PC-9 (cell line): ENCODE data around the gene SLC12A2. TPM values are rescaled to one million over a fixed set of nuclear protein-coding genes. Genes with fewer than 3 reads are reported as not detected.

Source experiments
- BruUV-seq: library from RNA; stranded (reverse); fragments of 400-500 nt; replicated peaks from 2 replicates; lab custom pipeline; 2021; lab: Mats Ljungman, UMichigan
- CTCF ChIA-PET: fragments of 300-600 bp; sonication (Branson Sonifier 250); formaldehyde crosslinking; loops from one replicate; lab custom pipeline; 2022; ENCODE audit warnings: antibody characterized with exemption; lab: Charles Lee
- POLR2A ChIA-PET: fragments of 300-600 bp; sonication (Branson Sonifier 250); formaldehyde crosslinking; loops from one replicate; lab custom pipeline; 2022; ENCODE audit warnings: antibody characterized with exemption; ENCODE audit not compliant: unreplicated experiment; lab: Charles Lee
- DNase-seq, 2 experiments: peaks; one replicate each; pipeline versions ENCODE4 v3.0.0 to v3.0.0-alpha.2; 2015 to 2022; ENCODE audit warnings: mixed read lengths in 1 of 2
- H2AFZ ChIP-seq: fragments of 200-600 bp; sonication (generic); 2 replicates; pipeline ENCODE4 v1.8.1; 2017; ENCODE audit warnings: antibody characterized with exemption
- H3F3A ChIP-seq: fragments of 200-600 bp; sonication (generic); 2 replicates; pipeline ENCODE4 v1.8.1; 2017; ENCODE audit warnings: antibody characterized with exemption, mild to moderate bottlenecking, low read depth; ENCODE audit not compliant: insufficient read depth
- H3K27ac ChIP-seq: fragments of 200-600 bp; sonication (generic); 2 replicates; pipeline ENCODE4 v1.6.1; 2016; ENCODE audit warnings: mixed run types
- H3K27me3 ChIP-seq: fragments of 200-600 bp; sonication (generic); 2 replicates; pipeline ENCODE4 v1.6.1; 2016; ENCODE audit warnings: low read depth, mixed run types; ENCODE audit not compliant: insufficient read depth
- H3K36me3 ChIP-seq: fragments of 200-600 bp; sonication (generic); 2 replicates; pipeline ENCODE4 v1.6.1; 2016; ENCODE audit warnings: low read depth, mixed run types
- H3K4me1 ChIP-seq: fragments of 200-600 bp; sonication (generic); replicated peaks from 2 replicates; pipeline ENCODE4 v1.6.1; 2016; ENCODE audit warnings: mixed run types; ENCODE audit not compliant: insufficient read depth
- H3K4me2 ChIP-seq: fragments of 200-600 bp; sonication (generic); 2 replicates; pipeline ENCODE4 v1.6.1; 2017; ENCODE audit warnings: mixed run types
- H3K4me3 ChIP-seq: fragments of 200-600 bp; sonication (generic); 2 replicates; pipeline ENCODE4 v1.6.1; 2016; ENCODE audit warnings: mixed run types
- H3K79me2 ChIP-seq: fragments of 200-600 bp; sonication (generic); 2 replicates; pipeline ENCODE4 v1.6.1; 2017; ENCODE audit warnings: low read depth, mixed run types
- H3K9me2 ChIP-seq: fragments of 200-600 bp; sonication (generic); 2 replicates; pipeline ENCODE4 v1.8.1; 2017; ENCODE audit warnings: mild to moderate bottlenecking; ENCODE audit not compliant: insufficient read depth
- H3K9me3 ChIP-seq: fragments of 200-600 bp; sonication (generic); 2 replicates; pipeline ENCODE4 v1.8.1; 2016; ENCODE audit warnings: low read depth; ENCODE audit not compliant: insufficient read depth
- H4K20me1 ChIP-seq: fragments of 200-600 bp; sonication (generic); 2 replicates; pipeline ENCODE4 v1.8.1; 2017; ENCODE audit not compliant: insufficient read depth
- CTCF ChIP-seq: fragments of 200-600 bp; sonication (generic); conservative IDR thresholded peaks from 2 replicates; pipeline ENCODE4 v1.6.1; 2017; ENCODE audit warnings: mixed run types, antibody characterized with exemption, mild to moderate bottlenecking, moderate library complexity
- EZH2 ChIP-seq: fragments of 200-600 bp; sonication (generic); IDR thresholded peaks from 2 replicates; pipeline ENCODE4 v1.8.0; 2017; ENCODE audit warnings: antibody characterized with exemption, low read depth
- intact Hi-C: fragments of 100-400 bp; cut with micrococcal nuclease; formaldehyde crosslinking; loops from one replicate; pipeline ENCODE4 v1.10.0; 2022; ENCODE audit not compliant: unreplicated experiment
- total RNA-seq: library from RNA; stranded (reverse); gene quantifications from 2 replicates; pipeline ENCODE4 v1.2.3, GENCODE V29; 2021

Gene SLC12A2
- total RNA-seq, 1 experiment from 2014 or later, result 24.4 TPM

GRCh38 chr5:128195316-128195715 lies 111.8 kb downstream of the SLC12A2 start:
- no TSS peak for BruUV-seq
- CTCF ChIA-PET, result no interaction called here

DNA sequence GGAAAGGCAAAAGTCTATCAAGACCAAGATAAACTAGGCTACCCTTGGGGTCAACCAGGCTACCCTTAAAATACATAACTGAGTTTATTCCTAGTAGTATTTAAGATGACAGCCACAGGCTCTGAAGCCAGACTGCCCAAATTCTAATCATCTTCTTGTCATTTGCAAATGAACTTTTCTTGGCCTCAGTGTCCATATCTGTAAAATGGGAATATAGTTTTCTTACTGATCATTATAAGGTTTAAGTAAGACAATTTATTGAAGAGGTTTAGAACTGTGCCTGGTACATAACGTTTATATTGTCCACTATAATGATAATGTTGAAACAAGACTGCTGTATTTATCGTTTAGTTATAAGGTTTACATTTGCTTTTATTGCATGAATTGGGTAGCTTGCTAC lies 112.5 kb downstream of the SLC12A2 start:
- POLR2A ChIA-PET, result no interaction called here
- H2AFZ ChIP-seq, result no peak overlapping the region
- H3K9me3 ChIP-seq, result peaks cover 8% of the 10 kb centered on the region; the same call in 1 of the 2 replicates
- intact Hi-C loops, result no loop called here
- H3K79me2 ChIP-seq, result no peaks in the 10 kb centered on the region
- 0 out of 2 replicates have a peak, but pooled peaks cover 1% of the 10 kb centered on the region for H3K36me3 ChIP-seq
- no peaks in the 10 kb centered on the region for H3K27me3 ChIP-seq
- no peaks in the 10 kb centered on the region for H4K20me1 ChIP-seq
- TF ChIP-seq EZH2 (no peak), CTCF (no peak)
- H3K9me2 ChIP-seq, result no peaks in the 10 kb centered on the region; the same call in 1 of the 2 replicates
- no TSS peak for BruUV-seq
- H3K27ac ChIP-seq, result no peak overlapping the region
- CTCF ChIA-PET, result no interaction called here
- H3K4me3 ChIP-seq, result no peak overlapping the region
- H3F3A ChIP-seq, result peaks cover 40% of the 10 kb centered on the region
- no peak overlapping the region for H3K4me2 ChIP-seq
- no peak for DNase-seq
- peaks cover 48% of the 10 kb centered on the region for H3K4me1 ChIP-seq

More at GRCh38 chr5:128195316-128195715, 111.8 kb downstream of the SLC12A2 start:
- Histone ChIP-seq H3K27me3 (no peaks in the 10 kb centered on the region), H4K20me1 (no peaks in the 10 kb centered on the region), H3K4me3 (no peak overlapping the region), H3K9me2 (no peaks in the 10 kb centered on the region; the same call in 1 of the 2 replicates), H3K9me3 (peaks cover 8% of the 10 kb centered on the region; the same call in 1 of the 2 replicates), H3K4me1 (peaks cover 40% of the 10 kb centered on the region), H2AFZ (no peak overlapping the region), H3F3A (peaks cover 33% of the 10 kb centered on the region), H3K79me2 (no peaks in the 10 kb centered on the region), H3K36me3 (0 out of 2 replicates have a peak, but pooled peaks cover 4% of the 10 kb centered on the region), H3K27ac (no peak overlapping the region), H3K4me2 (no peak overlapping the region)
- DNase-seq, result no peak
- TF ChIP-seq EZH2, result no peak
- TF ChIP-seq CTCF, result no peak
- POLR2A ChIA-PET, result no interaction called here
- intact Hi-C loops, result no loop called here

DNA sequence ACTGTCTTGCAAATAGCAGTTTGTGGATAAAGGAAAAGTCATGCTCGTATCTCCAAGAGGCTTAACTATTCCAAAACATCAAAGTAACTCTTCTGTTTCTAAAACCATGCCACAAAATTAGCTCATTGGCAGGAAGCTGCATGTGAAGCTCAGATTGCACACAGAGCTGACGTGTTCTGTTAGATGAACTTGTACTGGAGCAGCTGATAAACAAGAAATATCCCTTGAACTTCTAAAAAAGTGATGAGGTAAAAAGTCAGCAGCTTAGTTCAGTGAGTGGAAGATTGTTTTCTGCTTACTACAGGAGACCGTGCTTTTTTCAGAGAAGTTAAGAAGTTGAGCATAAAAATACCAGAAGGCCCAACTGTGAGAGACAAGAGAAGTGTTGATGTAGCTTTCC lies 113.2 kb downstream of the SLC12A2 start:
- Histone ChIP-seq H3K36me3 (no peaks in the 10 kb centered on the region), H3K79me2 (no peaks in the 10 kb centered on the region), H4K20me1 (no peaks in the 10 kb centered on the region), H3K9me2 (no peaks in the 10 kb centered on the region; the same call in 1 of the 2 replicates), H3F3A (peaks cover 45% of the 10 kb centered on the region), H3K4me1 (peaks cover 53% of the 10 kb centered on the region), H3K4me3 (no peak overlapping the region), H3K4me2 (no peak overlapping the region), H3K27ac (no peak overlapping the region), H2AFZ (no peak overlapping the region), H3K27me3 (no peaks in the 10 kb centered on the region), H3K9me3 (peaks cover 8% of the 10 kb centered on the region; the same call in 1 of the 2 replicates)
- BruUV-seq, result no TSS peak
- TF ChIP-seq CTCF (no peak), EZH2 (no peak)
- intact Hi-C loops, result no loop called here
- ChIA-PET POLR2A (no interaction called here), CTCF (no interaction called here)
- DNase-seq, result no peak
